Muscle layer of duodenum (tissue), 2 donors: ENCODE data around the gene NUP210.

Experiments
- H3K27ac ChIP-seq: one replicate; pipeline ENCODE4 v1.7.0; 2013; ENCODE audit warnings: mild to moderate bottlenecking, low read length
- H3K27me3 ChIP-seq: one replicate; pipeline ENCODE4 v1.7.0; 2013; ENCODE audit warnings: low read depth, mild to moderate bottlenecking, control low read depth, low read length
- H3K36me3 ChIP-seq, 2 donors: one replicate each; pipeline ENCODE4 v1.7.0; 2013; ENCODE audit warnings: low read length in 2 of 2, control low read depth in 1 of 2, mild to moderate bottlenecking in 1 of 2; ENCODE audit not compliant: insufficient read depth in 2 of 2, control insufficient read depth in 1 of 2
- H3K4me1 ChIP-seq, 2 donors: one replicate each; pipeline ENCODE4 v1.7.0; 2013; ENCODE audit warnings: low read length in 2 of 2, mild to moderate bottlenecking in 2 of 2, control low read depth in 1 of 2, moderate library complexity in 1 of 2; ENCODE audit not compliant: insufficient read depth in 2 of 2, control insufficient read depth in 1 of 2
- H3K4me3 ChIP-seq, 2 donors: one replicate each; pipeline ENCODE4 v1.7.0; 2013; ENCODE audit warnings: low read length in 2 of 2, low read depth in 1 of 2, mild to moderate bottlenecking in 1 of 2
- H3K9me3 ChIP-seq, 2 donors: one replicate each; pipeline ENCODE4 v1.7.0; 2013; ENCODE audit warnings: low read length in 2 of 2, control low read depth in 1 of 2, mild to moderate bottlenecking in 1 of 2; ENCODE audit not compliant: control insufficient read depth in 1 of 2
- donor health status: healthy.

Gene NUP210

GRCh38 chr3:13294442-13295351, 125.4 kb downstream of the NUP210 start:
- no peaks in the 10 kb centered on the region for H3K4me1 ChIP-seq
- H3K27me3 ChIP-seq = no peaks in the 10 kb centered on the region
- no peak overlapping the region for H3K27ac ChIP-seq
- H3K36me3 ChIP-seq = no peaks in the 10 kb centered on the region
- no peaks in the 10 kb centered on the region for H3K9me3 ChIP-seq
- no peak overlapping the region for H3K4me3 ChIP-seq

- Histone ChIP-seq H3K27ac (no peak overlapping the region), H3K27me3 (no peaks in the 10 kb centered on the region), H3K9me3 (no peaks in the 10 kb centered on the region), H3K4me3 (no peak overlapping the region), H3K36me3 (no peaks in the 10 kb centered on the region), H3K4me1 (no peaks in the 10 kb centered on the region)
Measured at GRCh38 chr3:13292375-13292774, 127.7 kb downstream of the NUP210 start.

- H3K4me1 ChIP-seq = no peaks in the 10 kb centered on the region
- peaks cover 0 to 6% of the 10 kb centered on the region in 2 donors for H3K9me3 ChIP-seq
- H3K27me3 ChIP-seq = no peaks in the 10 kb centered on the region
- H3K36me3 ChIP-seq = no peaks in the 10 kb centered on the region
- no peak overlapping the region for H3K4me3 ChIP-seq
- H3K27ac ChIP-seq = no peak overlapping the region
Measured at GRCh38 chr3:13290941-13291340, 129.2 kb downstream of the NUP210 start.

GRCh38 chr3:13289771-13290285, 130.3 kb downstream of the NUP210 start:
- H3K27me3 ChIP-seq = peaks cover under 1% of the 10 kb centered on the region
- H3K4me1 ChIP-seq = no peaks in the 10 kb centered on the region
- no peak overlapping the region for H3K4me3 ChIP-seq
- H3K27ac ChIP-seq = no peak overlapping the region
- no peaks in the 10 kb centered on the region for H3K36me3 ChIP-seq
- H3K9me3 ChIP-seq = peaks cover 0 to 6% of the 10 kb centered on the region in 2 donors

GRCh38 chr3:13288732-13289718, 131.1 kb downstream of the NUP210 start:
- Histone ChIP-seq H3K36me3 (no peaks in the 10 kb centered on the region), H3K27me3 (peaks cover 9% of the 10 kb centered on the region), H3K4me1 (no peaks in the 10 kb centered on the region), H3K27ac (no peak overlapping the region), H3K4me3 (no peak overlapping the region), H3K9me3 (peaks cover 4 to 7% of the 10 kb centered on the region in 2 donors)

GRCh38 chr3:13287833-13288232, 132.3 kb downstream of the NUP210 start:
- no peak overlapping the region for H3K27ac ChIP-seq
- no peak overlapping the region for H3K4me3 ChIP-seq
- peaks cover 17% of the 10 kb centered on the region for H3K27me3 ChIP-seq
- no peaks in the 10 kb centered on the region for H3K36me3 ChIP-seq
- H3K9me3 ChIP-seq = peaks cover 9 to 12% of the 10 kb centered on the region in 2 donors
- no peaks in the 10 kb centered on the region for H3K4me1 ChIP-seq

- H3K27ac ChIP-seq = no peak overlapping the region
- H3K9me3 ChIP-seq = peaks cover 9 to 12% of the 10 kb centered on the region in 2 donors
- peaks cover 0 to 4% of the 10 kb centered on the region in 2 donors for H3K4me1 ChIP-seq
- no peaks in the 10 kb centered on the region for H3K36me3 ChIP-seq
- no peak overlapping the region for H3K4me3 ChIP-seq
- peaks cover 20% of the 10 kb centered on the region for H3K27me3 ChIP-seq
Measured at GRCh38 chr3:13286873-13287272, 133.2 kb downstream of the NUP210 start.

GRCh38 chr3:13285007-13285567, 135.0 kb downstream of the NUP210 start:
- Histone ChIP-seq H3K4me3 (no peak overlapping the region), H3K36me3 (no peaks in the 10 kb centered on the region), H3K4me1 (peaks cover 0 to 4% of the 10 kb centered on the region in 2 donors), H3K27me3 (peaks cover 20% of the 10 kb centered on the region), H3K27ac (no peak overlapping the region), H3K9me3 (peaks cover 9 to 12% of the 10 kb centered on the region in 2 donors)

- Histone ChIP-seq H3K4me3 (peak overlapping the region in 1 of 2 donors; percentile 61), H3K36me3 (no peaks in the 10 kb centered on the region), H3K9me3 (peaks cover 9 to 12% of the 10 kb centered on the region in 2 donors), H3K27me3 (peaks cover 20% of the 10 kb centered on the region), H3K4me1 (peaks cover 0 to 4% of the 10 kb centered on the region in 2 donors), H3K27ac (no peak overlapping the region)
Measured at GRCh38 chr3:13283877-13284264, 136.3 kb downstream of the NUP210 start.

GRCh38 chr3:13282986-13283876, 136.9 kb downstream of the NUP210 start:
- Histone ChIP-seq H3K4me3 (peak overlapping the region; percentile 21 to 65), H3K27ac (no peak overlapping the region), H3K27me3 (peaks cover 20% of the 10 kb centered on the region), H3K9me3 (peaks cover 9 to 12% of the 10 kb centered on the region in 2 donors), H3K4me1 (peaks cover 0 to 5% of the 10 kb centered on the region in 2 donors), H3K36me3 (no peaks in the 10 kb centered on the region)
